HG02798 (cell line): ENCODE data around the gene FAM184A.
A peak's percentile ranks its signal among the peaks of the same experiment; 100 is the strongest.
"Not testable (repeated sequence)": the region's sequence is repeated elsewhere in the genome, so short reads cannot be mapped to it uniquely, and the experiment has no call there.

Experiments used
- ATAC-seq: cut with Tn5 transposase; IDR thresholded peaks from one replicate; pipeline ENCODE4 v1.9.1; 2021; ENCODE audit warnings: mild to moderate bottlenecking; ENCODE audit not compliant: unreplicated experiment, poor library complexity

FAM184A gene

DNA sequence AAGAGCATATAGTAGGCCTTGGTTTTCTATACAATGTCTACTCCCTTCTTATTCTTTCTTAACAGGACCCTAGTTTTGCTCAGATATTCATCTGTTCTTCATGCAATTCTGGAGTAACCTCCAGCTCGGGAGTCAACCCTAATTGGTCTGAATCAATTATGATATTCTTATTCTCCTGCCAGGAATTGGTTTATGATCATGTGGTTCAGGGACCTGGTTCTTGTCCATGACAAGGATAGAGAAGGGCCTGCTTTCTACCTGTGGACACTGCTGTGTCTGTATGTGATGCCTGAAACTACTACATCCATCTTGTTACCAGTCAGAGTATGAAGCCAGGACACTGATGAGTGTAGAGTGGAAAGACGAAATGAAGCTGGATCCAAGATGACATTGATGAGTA is 24.4 kb upstream of the FAM184A start:
- ATAC-seq, result no peak

DNA sequence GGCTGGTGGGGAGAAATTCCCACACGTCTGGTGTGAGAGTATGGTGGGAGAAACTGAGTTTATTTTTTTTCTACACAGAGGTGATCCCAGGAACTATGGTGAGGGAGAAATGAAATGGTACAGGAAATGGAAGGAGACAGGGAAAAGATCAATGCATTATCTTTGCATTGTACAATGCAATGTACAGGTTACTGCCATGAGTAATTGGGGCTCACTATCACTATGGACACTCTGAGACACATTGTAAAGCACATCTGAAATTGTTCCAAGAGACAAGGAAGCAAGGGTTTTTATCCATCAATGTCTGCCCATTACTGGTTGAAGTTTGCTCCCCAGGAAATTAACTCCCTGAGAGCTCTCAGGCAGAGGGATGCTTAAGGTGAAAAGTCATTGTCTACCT is 21.7 kb upstream of the FAM184A start:
- ATAC-seq, result no peak

DNA sequence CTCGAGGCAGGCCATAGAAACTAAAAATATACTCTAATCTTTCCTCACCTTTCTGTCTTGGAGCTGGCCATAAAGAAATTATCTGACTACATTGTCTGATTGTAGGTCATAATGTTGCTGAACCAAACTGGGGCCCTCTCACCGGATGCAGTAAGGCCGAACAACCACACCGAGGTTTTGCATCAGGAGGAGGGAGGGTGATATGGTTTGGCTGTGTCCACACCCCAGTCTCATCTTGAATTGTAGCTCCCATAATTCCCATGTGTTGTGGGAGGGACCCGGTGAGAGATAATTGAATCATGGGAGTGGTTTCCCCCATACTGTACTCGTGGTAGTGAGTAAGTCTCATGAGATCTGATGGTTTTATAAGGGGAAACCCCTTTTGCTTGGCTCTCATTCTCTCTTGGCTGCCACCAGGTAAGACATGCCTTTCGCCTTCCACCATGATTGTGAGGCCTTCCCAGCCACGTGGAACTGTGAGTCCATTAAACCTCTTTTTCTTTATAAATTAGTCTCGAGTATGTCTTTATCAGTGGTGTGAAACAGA is 19.4 kb upstream of the FAM184A start:
- not testable (repeated sequence) for ATAC-seq

DNA sequence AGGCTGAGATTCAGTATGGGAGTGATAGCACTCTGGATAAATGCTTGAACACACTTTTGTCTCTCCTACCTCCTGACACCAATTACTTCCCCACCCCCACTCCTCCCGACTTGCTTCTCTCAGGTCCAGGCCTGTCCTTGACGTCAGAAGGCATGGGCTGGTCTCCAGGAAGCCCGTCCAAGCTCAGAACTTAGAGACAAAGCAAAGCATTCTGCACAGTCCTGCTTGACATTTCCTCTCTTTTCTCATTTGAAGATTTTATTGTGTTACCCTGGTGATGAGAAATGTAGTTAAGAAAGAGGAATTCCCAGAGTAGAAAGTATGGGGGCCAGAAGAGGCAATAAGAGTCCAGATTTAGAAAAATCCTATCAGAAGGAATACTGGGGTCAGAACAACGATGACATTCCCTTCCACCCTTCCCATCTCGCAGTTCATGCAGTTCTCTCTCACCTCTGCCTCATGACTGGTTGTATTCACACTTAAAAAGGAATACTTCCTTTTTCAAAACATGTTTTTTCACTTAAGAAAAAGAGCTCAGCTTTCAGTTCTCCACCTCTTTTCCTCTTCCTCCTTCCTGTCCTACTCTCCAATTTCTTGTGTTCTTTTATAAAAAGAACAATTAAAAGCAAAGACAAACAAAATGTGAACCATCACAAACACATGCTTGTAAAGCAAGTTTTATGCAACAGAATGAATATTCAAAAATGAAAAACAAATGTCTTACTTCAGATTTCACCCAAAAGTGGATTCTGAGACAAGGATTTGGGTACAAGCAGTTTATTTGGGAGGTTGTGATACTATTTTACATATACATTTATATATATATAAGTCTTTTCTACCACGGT is 18.5 kb upstream of the FAM184A start:
- ATAC-seq, result no peak

GRCh38 chr6:119090256-119090655 is 11.8 kb upstream of the FAM184A start:
- ATAC-seq, result no peak

DNA sequence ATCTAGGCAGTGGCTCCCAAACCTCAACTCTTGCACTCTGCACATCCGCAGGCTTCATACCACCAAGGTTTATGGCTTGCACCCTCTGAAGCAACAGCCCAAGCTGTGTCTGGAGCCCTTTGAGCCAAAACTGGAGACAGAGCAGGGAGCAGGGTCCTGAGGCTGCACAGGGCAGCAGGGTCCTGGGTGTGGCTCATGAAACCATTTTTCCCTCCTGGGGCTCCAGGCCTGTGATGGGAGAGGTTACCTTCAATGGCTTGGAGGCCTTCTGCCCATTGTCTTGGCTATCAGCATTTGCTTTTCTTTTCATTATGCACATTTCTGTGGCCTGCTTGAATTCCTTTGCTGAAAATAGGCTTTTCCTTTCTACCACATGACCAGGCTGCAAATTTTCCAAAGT is 6.3 kb upstream of the FAM184A start:
- ATAC-seq, result no peak

DNA sequence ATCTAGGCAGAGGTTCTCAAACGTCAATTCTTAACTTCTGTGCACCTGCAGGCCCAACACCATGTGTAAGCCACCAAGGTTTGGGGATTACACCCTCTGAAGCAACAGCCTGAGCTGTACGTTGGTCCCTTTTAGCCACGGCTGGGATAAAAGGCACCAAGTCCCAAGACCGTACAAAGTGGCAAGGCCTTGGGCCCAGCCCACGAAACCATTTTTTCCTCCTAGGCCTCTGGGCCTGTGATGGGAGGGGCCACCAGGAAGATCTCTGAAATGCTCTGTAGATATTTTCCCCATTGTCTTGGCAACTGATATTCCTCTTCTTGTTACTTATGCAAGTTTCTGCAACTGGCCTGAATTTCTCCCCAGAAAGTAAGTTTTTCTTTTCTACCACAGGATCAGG is 4.5 kb upstream of the FAM184A start:
- ATAC-seq, result no peak

DNA sequence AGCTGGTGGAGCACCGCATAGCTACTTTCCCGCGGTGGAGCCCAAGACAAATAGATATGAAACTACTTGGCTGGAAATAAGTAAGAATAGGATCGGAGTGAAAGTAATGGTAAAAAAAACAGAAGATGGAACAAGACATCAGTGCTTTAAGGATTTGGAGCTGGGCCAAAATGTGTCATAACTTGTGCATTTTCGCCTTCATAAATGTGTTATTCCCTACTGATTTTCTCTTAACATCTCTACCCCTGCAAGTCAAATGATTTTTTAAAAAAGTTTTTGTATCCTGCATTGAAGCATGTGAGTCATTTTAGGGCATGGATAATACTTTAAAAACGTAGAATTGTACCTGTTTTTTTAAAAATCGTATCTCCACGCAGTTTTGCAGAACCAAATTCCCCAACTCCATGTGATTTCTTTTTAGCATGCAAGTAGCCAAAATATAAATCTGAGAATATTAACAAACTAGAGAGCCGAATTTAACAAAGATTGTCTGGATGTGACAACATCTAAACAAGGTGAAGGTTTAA is 882 bp upstream of the FAM184A start:
- no peak for ATAC-seq

GRCh38 chr6:119077643-119078375 is 655 bp downstream of the FAM184A start:
- peak; percentile 21 for ATAC-seq

GRCh38 chr6:119077391-119077642 is 1.1 kb downstream of the FAM184A start:
- no peak for ATAC-seq

DNA sequence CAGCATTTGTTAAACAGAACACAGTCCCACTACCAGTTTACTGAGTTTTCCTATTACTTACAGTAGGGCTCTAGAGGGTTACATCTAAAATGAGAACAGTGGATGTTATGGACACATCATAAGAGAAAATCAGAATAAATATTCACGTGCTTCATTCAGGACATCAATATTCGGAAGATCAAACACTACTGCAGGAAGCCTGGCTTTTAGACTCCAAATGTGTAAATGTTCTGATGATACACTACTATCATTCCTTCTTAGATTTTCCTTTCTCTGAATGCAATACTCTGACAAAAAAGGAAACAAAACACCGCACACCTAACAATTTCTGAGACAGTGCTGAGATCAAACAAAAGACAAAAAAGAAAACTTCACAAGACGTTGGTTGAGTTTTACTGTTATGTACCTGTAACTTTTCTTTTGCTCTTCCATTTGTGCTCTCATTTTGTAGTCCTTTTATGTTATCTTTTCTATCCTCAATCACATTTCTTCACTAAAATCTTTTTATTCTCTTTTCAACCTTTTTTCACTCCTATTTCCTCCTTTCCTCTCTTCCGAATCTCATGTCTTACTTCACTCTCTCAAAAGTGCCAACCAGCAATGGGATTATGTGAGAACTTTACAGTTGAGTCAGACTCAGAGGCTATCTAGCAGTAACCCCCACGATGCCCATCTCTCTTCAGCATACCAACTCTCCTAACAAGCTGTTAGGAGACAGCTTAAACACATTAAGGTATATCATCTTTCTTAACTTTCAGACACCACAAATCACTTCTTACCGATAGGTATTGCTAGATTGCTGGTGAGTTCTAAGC is 1.7 kb downstream of the FAM184A start:
- ATAC-seq, result no peak

DNA sequence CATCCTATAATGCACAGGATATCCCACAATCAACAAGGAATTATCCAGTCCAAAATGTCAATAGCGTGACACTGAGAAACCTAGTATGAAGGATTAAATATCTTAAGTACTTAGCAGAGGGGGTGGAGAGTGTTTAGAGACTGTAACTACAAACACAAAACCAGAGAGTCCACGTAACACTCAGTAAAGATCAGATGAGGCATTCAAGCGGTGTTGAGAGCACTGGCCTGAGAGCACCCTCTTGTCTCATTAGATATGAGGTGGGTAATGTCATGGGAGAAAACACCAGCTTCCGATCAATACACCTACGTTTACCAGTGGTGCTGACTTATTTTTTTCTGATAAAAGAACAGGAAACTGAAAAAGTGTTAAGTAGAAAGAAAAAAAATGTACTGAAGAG is 2.3 kb downstream of the FAM184A start:
- ATAC-seq, result no peak

- no peak for ATAC-seq
Observed at GRCh38 chr6:119075200-119075981, 3.1 kb downstream of the FAM184A start.

DNA sequence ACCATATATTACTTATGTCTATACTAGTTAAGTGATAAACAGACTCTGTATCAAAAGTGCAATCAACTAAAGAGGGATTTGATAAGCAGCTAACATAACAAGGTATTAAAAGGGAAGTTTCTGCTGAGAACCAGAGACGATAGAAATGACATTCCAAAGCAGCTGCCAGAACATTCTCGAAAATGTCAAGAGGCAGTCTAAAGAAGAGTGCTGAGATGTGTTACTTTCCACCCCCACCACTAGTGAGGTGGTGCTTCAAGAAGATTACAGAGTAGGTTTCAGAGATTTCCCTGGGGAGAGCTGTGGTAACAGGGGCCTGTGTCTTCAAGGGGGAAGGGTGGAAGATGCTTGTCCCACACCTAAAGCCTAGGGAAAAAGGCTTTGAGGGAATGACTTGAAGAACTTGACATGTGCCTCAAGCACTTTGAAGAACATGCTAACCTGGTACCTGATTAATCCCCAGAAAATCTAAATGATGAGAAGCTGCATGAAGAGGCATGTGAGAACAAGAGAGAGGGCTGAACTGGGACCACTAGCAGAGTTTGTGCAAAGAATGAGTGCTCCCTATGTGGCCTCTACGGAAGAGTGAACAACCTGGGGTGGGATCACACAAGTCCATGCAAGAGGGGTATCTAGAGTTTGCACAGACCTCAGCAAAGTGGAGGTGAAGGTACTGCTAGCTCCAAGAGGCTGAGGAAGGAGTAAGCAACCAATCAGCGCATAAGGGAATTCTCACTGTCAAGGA is 5.0 kb downstream of the FAM184A start:
- ATAC-seq, result no peak

DNA sequence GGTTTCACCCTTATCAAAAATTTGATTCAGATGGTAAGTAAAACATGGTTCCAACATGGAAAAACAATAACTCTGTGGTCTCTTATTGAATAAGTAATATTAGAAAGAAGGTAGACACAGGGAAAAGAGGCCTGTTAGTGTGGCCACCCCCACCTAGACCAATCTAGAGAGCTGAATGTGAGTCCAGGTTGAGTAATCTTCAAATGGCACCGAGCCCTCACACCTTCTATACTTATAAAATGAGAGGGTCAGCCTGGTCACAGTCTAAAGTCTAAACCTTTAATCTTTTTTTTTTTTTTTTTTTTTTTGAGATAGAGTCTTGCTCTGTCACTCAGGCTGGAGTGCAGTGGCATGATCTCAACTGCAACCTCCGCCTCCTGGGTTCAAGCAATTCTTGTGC is 6.9 kb downstream of the FAM184A start:
- ATAC-seq, result no peak

GRCh38 chr6:119067091-119067490 is 11.4 kb downstream of the FAM184A start:
- no peak for ATAC-seq

GRCh38 chr6:119066517-119066916 is 11.9 kb downstream of the FAM184A start:
- no peak for ATAC-seq

DNA sequence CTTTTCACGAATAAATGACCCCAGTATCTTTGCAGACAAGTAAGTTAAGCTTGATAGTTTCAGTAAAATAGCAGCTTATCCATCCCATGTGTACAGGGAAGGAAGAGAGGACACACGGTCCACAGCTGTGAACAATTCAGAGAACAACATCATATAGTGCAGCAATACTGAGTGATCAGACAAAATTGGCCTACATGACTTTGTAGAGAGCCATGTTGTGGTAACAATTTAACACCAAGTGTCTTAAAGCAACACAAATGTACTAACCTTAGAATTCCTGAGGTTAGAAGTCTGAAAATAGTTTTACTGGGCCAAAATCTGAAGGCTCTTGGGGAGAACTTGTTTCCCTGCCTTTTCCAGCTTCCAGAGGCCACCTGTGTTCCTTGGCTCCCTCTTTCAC is 12.5 kb downstream of the FAM184A start:
- no peak for ATAC-seq

DNA sequence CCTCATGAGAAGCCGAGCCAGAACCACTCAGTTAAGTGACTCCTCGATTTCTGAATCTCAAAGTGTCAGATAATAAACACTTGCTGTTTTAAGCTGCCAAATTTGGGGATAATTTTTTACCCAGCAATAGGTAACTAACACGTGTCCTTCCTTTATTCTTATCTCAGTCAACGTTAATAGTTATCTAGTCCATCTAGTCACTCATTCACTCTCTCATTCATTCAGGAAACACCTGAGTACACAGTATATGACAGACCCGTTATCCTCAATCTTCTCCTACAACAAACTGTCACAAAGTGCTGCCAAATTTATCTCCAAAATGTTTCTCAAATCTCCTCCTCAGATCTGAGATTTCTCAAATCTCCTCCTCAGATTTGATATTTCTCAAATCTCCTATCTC is 13.1 kb downstream of the FAM184A start:
- no peak for ATAC-seq
